B cell (primary cell): ENCODE data around the gene FMNL1. TPM values are rescaled to one million over a fixed set of nuclear protein-coding genes. Genes with fewer than 3 reads are reported as not detected.

Source experiments
- ATAC-seq: fragments of 200-7000 bp; cut with Tn5 transposase; one replicate; pipeline ENCODE4 v1.10.0; 2021; ENCODE audit warnings: low read depth, mild to moderate bottlenecking, moderate number of reproducible peaks, moderate library complexity
- CTCF ChIA-PET: fragments of 350-600 bp; sonication (Branson Sonifier 250); formaldehyde crosslinking; loops from one replicate; lab custom pipeline; 2021; ENCODE audit warnings: antibody characterized with exemption, inconsistent platforms; lab: Charles Lee
- POLR2A ChIA-PET: fragments of 350-600 bp; sonication (Branson Sonifier 250); formaldehyde crosslinking; loops from one replicate; lab custom pipeline; 2021; ENCODE audit warnings: antibody characterized with exemption; lab: Charles Lee
- DNase-seq: peaks from one replicate; pipeline ENCODE4 v3.0.0; 2013
- H2AFZ ChIP-seq: 2 replicates; pipeline ENCODE4 v1.6.1; 2012; ENCODE audit warnings: mild to moderate bottlenecking, low read depth, low read length; ENCODE audit not compliant: insufficient read depth, poor library complexity, severe bottlenecking
- H3K27ac ChIP-seq, 2 donors: 1 replicate in 1 of 2; 2 replicates in 1 of 2; pipeline ENCODE4 v1.5.1; 2012 to 2013; ENCODE audit warnings: low read length in 2 of 2, mild to moderate bottlenecking in 2 of 2, moderate library complexity in 1 of 2
- H3K27me3 ChIP-seq, 4 experiments: fragments of 200-600 bp in 1 of 4; sonication (generic) in 1 of 4; replicated peaks in 1 of 4; 1 replicate in 2 of 4; 2 replicates in 2 of 4; pipeline versions ENCODE4 v1.6.1 to v1.7.0; 2013 to 2016; ENCODE audit warnings: low read length in 3 of 4, mild to moderate bottlenecking in 2 of 4, mixed read lengths in 1 of 4, moderate library complexity in 1 of 4; ENCODE audit not compliant: insufficient read depth in 4 of 4, control insufficient read depth in 3 of 4; ENCODE audit errors: control extremely low read depth in 1 of 4
- H3K36me3 ChIP-seq, 2 experiments: replicated peaks in 1 of 2; 1 replicate in 1 of 2; 2 replicates in 1 of 2; pipeline versions ENCODE4 v1.6.1 to v1.7.1; 2013; ENCODE audit warnings: low read length in 1 of 2; ENCODE audit not compliant: insufficient read depth in 2 of 2, control insufficient read depth in 1 of 2; ENCODE audit errors: control extremely low read depth in 1 of 2, extremely low read depth in 1 of 2
- H3K4me1 ChIP-seq, 2 donors: fragments of 200-600 bp in 1 of 2; sonication (generic) in 1 of 2; 1 replicate in 1 of 2; 2 replicates in 1 of 2; pipeline versions ENCODE4 v1.5.1 to v1.6.1; 2013 to 2017; ENCODE audit warnings: low read length in 2 of 2; ENCODE audit not compliant: control insufficient read depth in 2 of 2, insufficient read depth in 2 of 2
- H3K4me2 ChIP-seq: replicated peaks from 2 replicates; pipeline ENCODE3; 2012; ENCODE audit warnings: mild to moderate bottlenecking, low read depth, low read length; ENCODE audit not compliant: poor library complexity, severe bottlenecking
- H3K4me3 ChIP-seq, 5 experiments: fragments of 200-600 bp in 1 of 5; sonication (generic) in 1 of 5; 1 replicate in 3 of 5; 2 replicates in 2 of 5; pipeline versions ENCODE4 v1.5.1 to v1.7.0; 2011 to 2016; ENCODE audit warnings: low read length in 4 of 5, mild to moderate bottlenecking in 4 of 5, low read depth in 2 of 5, control low read depth in 1 of 5, moderate library complexity in 1 of 5; ENCODE audit not compliant: insufficient read depth in 1 of 5; ENCODE audit errors: control extremely low read depth in 1 of 5, extremely low read depth in 1 of 5
- H3K79me2 ChIP-seq: fragments of 200-600 bp; sonication (generic); one replicate; pipeline ENCODE4 v1.6.0; 2016; ENCODE audit warnings: low read length; ENCODE audit not compliant: control insufficient read depth, insufficient read depth
- H3K9ac ChIP-seq: fragments of 200-600 bp; sonication (generic); 2 replicates; pipeline ENCODE4 v1.6.1; 2017; ENCODE audit warnings: mild to moderate bottlenecking, low read length, moderate library complexity
- H3K9me3 ChIP-seq, 3 donors: one replicate each; pipeline versions ENCODE4 v1.6.1 to v1.7.1; 2013; ENCODE audit warnings: low read length in 2 of 3; ENCODE audit not compliant: control insufficient read depth in 2 of 3, insufficient read depth in 1 of 3; ENCODE audit errors: control extremely low read depth in 1 of 3
- H4K20me1 ChIP-seq: 2 replicates; pipeline ENCODE4 v1.6.0; 2012; ENCODE audit warnings: mild to moderate bottlenecking, low read length; ENCODE audit not compliant: insufficient read depth, control insufficient read depth, poor library complexity, severe bottlenecking
- H3K27ac Mint-ChIP-seq: one replicate; pipeline ENCODE4 v1.8.0; 2021; ENCODE audit warnings: mixed read lengths
- H3K27me3 Mint-ChIP-seq: one replicate; pipeline ENCODE4 v1.8.0; 2021; ENCODE audit warnings: mixed read lengths
- H3K4me1 Mint-ChIP-seq: one replicate; pipeline ENCODE4 v1.8.0; 2021; ENCODE audit warnings: mixed read lengths
- H3K4me3 Mint-ChIP-seq: one replicate; pipeline ENCODE4 v1.8.0; 2021; ENCODE audit warnings: mixed read lengths
- H3K9me3 Mint-ChIP-seq: one replicate; pipeline ENCODE4 v1.8.0; 2022; ENCODE audit warnings: mixed read lengths; ENCODE audit not compliant: insufficient read depth
- EZH2 ChIP-seq: IDR thresholded peaks from 2 replicates; pipeline ENCODE4 v1.6.1; 2012; ENCODE audit warnings: borderline replicate concordance, low read depth, mild to moderate bottlenecking, moderate library complexity, low read length; ENCODE audit not compliant: insufficient read depth, poor library complexity, severe bottlenecking
- WGBS: methylation state at CpG from one replicate; pipeline ENCODE4 v1.1.5; 2013; ENCODE audit warnings: missing lambda C conversion rate; ENCODE audit not compliant: insufficient coverage; 5-methylcytosine and 5-hydroxymethylcytosine counted together
- intact Hi-C: fragments of 100-400 bp; cut with micrococcal nuclease; formaldehyde crosslinking; loops from one replicate; pipeline ENCODE4 v1.10.0; 2022
- polyA plus RNA-seq: library from polyadenylated mRNA; depleted of rRNA; stranded (reverse); fragments of >200 nt; gene quantifications from 2 replicates; pipeline ENCODE4 v1.2.3, GENCODE V29; 2012
- total RNA-seq, 2 donors: library from RNA; stranded (reverse); fragments of 120-200 nt in 1 of 2; gene quantifications; 1 replicate in 1 of 2; 2 replicates in 1 of 2; pipeline versions ENCODE4 v1.2.3 to v1.2.4, GENCODE V29; 2013 to 2022
- TF ChIP-seq, protein P1 (sequence below): fragments of 200-600 bp; IDR thresholded peaks from one replicate; pipeline ENCODE4 v1.8.0; 2022; ENCODE audit warnings: antibody characterized with exemption, mild to moderate bottlenecking

Gene FMNL1
- total and polyA plus RNA-seq, 2 donors (not counting 1 experiment from before 2014, with no cell fraction given), result 386 to 663 TPM

DNA sequence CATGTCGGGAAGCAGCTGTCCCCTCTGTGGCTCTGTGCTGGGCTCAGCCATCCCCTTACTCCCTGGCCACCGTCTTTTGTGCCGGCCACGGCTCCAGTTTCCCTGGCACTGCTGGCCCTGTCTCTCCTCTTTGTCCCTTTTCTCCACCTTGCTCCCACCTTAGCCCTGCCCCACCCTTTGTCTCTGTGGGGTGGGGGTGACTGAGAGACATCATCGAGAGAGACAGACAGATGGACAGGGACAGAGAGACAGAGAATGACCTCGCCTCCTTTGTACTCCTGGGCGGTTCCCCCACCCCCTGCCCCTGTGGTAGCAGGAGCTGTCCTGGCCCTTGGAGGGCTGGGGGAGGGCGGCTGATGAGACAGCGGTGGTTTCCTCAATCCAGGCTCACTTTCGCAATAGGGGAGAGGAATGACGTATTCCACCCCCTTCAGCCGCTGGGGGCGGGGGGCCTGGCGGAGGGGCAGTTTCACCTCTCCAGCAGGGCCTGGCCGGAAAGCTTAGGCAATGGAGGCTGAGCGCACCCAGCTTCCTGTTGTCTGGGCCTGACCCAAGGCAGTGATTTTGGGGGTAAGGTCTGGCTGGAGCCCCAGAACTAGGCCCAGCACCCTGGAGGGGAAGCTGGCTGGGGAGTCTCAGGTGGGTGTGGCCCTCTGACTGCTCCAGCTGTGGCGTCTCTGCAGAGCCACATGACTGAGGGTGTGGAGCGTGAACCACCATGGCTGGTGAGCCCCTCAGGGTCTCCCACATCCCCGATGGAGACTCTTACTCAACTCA is 7.3 kb downstream of the FMNL1 start:
- Histone ChIP-seq H3K4me2 (peak overlapping the region; percentile 92), H3K79me2 (peaks cover 91% of the 10 kb centered on the region)
- 14% methylated on average over 8 of the region's 19 CpGs for WGBS

More for the DNA sequence above, 7.3 kb downstream of the FMNL1 start:
- H3K27ac ChIP-seq, result peak overlapping the region; percentile 99 to 100
- peak overlapping the region; percentile 97 for H3K9ac ChIP-seq
- ATAC-seq, result peak; percentile 52
- intact Hi-C loops, result loop anchor here (1.0 to 2.0 kb wide), 4 partner anchors 8 to 88 kb away; partner anchors contain the start of genes FMNL1, HEXIM1 and MAP3K14
- peak; percentile 94 for DNase-seq
- peak overlapping the region; percentile 8 to 96 (median 90) for H3K4me3 ChIP-seq
- H4K20me1 ChIP-seq, result peaks cover 32% of the 10 kb centered on the region
- POLR2A ChIA-PET, result interaction anchor here (0.6 to 9.9 kb wide), 9 partner anchors 9 to 330 kb away, joined by 3 to 149 read pairs (median 9); partner anchors contain the start of genes EFTUD2, FMNL1, HEXIM1 and HEXIM2
- no peaks in the 10 kb centered on the region for H3K27me3 ChIP-seq
- H3K9me3 Mint-ChIP-seq, result no peaks in the 10 kb centered on the region
- TF ChIP-seq, protein P1, sequence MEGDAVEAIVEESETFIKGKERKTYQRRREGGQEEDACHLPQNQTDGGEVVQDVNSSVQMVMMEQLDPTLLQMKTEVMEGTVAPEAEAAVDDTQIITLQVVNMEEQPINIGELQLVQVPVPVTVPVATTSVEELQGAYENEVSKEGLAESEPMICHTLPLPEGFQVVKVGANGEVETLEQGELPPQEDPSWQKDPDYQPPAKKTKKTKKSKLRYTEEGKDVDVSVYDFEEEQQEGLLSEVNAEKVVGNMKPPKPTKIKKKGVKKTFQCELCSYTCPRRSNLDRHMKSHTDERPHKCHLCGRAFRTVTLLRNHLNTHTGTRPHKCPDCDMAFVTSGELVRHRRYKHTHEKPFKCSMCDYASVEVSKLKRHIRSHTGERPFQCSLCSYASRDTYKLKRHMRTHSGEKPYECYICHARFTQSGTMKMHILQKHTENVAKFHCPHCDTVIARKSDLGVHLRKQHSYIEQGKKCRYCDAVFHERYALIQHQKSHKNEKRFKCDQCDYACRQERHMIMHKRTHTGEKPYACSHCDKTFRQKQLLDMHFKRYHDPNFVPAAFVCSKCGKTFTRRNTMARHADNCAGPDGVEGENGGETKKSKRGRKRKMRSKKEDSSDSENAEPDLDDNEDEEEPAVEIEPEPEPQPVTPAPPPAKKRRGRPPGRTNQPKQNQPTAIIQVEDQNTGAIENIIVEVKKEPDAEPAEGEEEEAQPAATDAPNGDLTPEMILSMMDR, result no peak
- TF ChIP-seq EZH2, result no peak
- H3K4me1 Mint-ChIP-seq, result peaks cover 95% of the 10 kb centered on the region
- H2AFZ ChIP-seq, result no peak overlapping the region
- CTCF ChIA-PET, result interaction anchor here (0.6 to 24.6 kb wide), 16 partner anchors 9 to 199 kb away, joined by 3 to 737 read pairs (median 6); partner anchors contain the start of genes ACBD4, FMNL1, HEXIM1 and MAP3K14
- H3K27me3 Mint-ChIP-seq, result no peaks in the 10 kb centered on the region
- H3K27ac Mint-ChIP-seq, result peak overlapping the region; percentile 99
- H3K9me3 ChIP-seq, result no peaks in the 10 kb centered on the region
- H3K4me1 ChIP-seq, result peaks cover 70 to 90% of the 10 kb centered on the region in 2 donors
- peak overlapping the region; percentile 100 for H3K4me3 Mint-ChIP-seq
- peaks cover 3 to 35% of the 10 kb centered on the region in 2 experiments for H3K36me3 ChIP-seq
